ENCODE results near the gene UGT1A1. TPM values are rescaled to one million over a fixed set of nuclear protein-coding genes. Genes with fewer than 3 reads are reported as not detected.

Gene UGT1A1
- total and polyA plus RNA-seq, 9 of the 15 experiments (the other 6 are each of a cell fraction or from before 2014, with no cell fraction given): not detected

DNA sequence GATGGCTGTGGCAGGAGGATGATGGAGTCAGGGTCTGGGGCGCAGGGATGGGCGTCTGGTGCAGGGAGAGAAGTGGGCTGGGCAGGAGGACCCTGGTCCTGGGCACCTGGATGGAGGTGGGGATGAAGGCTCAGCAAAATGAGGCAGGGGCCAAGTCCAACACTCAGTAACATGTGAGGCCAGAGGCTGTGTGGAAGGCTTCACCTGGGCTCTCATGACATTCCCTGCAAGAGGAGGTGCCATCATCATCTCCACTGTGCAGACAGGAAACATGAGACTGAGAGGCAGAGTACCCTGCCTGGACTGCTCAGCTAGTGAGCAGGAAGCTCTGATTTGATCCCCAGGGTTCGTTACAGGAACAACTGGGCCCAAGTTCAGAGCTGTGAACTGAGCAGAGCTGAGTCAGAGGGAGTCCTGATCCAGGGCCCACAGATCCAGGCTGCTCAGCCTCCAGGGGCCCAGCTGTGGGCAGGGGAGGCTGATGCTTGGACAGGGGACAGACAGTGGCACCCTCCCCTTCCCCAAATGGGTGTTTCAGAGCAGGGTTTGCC lies 57.4 kb downstream of the UGT1A1 start:
- FAIRE-seq (no peak), DNase-seq (ENCODE audit: extremely low read depth in 1 of 4, low spot score in 3 of 4) (no peak), ATAC-seq (no peak)
- no peaks in the 10 kb centered on the region; the same call in 1 of the 2 replicates for H4K20me1 ChIP-seq (replicated peaks; ENCODE audit: control insufficient read depth, insufficient read depth, low read length)
- H3K36me3 ChIP-seq (ENCODE audit: control insufficient read depth, insufficient read depth, low read length): no peaks in the 10 kb centered on the region
- TF ChIP-seq ZKSCAN3 (CRISPR knock-in tag; IDR thresholded peaks at IDR 0.05) (no peak), SMARCB1 (IDR thresholded peaks at IDR 0.05; ENCODE audit: insufficient read length, low read depth) (no peak), ZBTB49 (CRISPR knock-in tag; IDR thresholded peaks at IDR 0.05; ENCODE audit: borderline replicate concordance) (no peak), NFATC3 (IDR thresholded peaks at IDR 0.05) (no peak), NR4A1 (CRISPR knock-in tag; IDR thresholded peaks at IDR 0.05) (no peak), NR4A1 (tag; IDR thresholded peaks at IDR 0.05) (no peak), TBL1XR1 (IDR thresholded peaks at IDR 0.05; ENCODE audit: low read length in 2 of 2) (no peak), ZNF263 (CRISPR knock-in tag; IDR thresholded peaks at IDR 0.05; ENCODE audit: borderline replicate concordance) (no peak), SIN3A (IDR thresholded peaks at IDR 0.05; ENCODE audit: borderline replicate concordance in 2 of 2, control insufficient read depth in 1 of 2, low read depth in 2 of 2, low read length in 2 of 2) (no peak)
- no peaks in the 10 kb centered on the region; a peak in 1 of 5 replicates for H3K4me1 ChIP-seq (replicated peaks in 1 of 2; ENCODE audit: control insufficient read depth in 2 of 2, insufficient read depth in 2 of 2, low read length in 2 of 2)
- no peaks in the 10 kb centered on the region for H3K79me2 ChIP-seq (ENCODE audit: control insufficient read depth, insufficient read depth, low read length)
- H3K9me3 ChIP-seq (replicated peaks; ENCODE audit: control insufficient read depth, insufficient read depth, low read depth, low read length): no peaks in the 10 kb centered on the region
- H2AFZ ChIP-seq (ENCODE audit: low read depth, low read length): no peak overlapping the region
- H3K9me1 ChIP-seq (ENCODE audit: control insufficient read depth, insufficient read depth, low read length): no peaks in the 10 kb centered on the region
- 10% methylated on average over 3 of the region's 3 CpGs for WGBS (ENCODE audit: insufficient coverage, low coverage, missing lambda C conversion rate)
- peaks cover 0 to 51% of the 10 kb centered on the region in 2 experiments; a peak in 4 of 5 replicates for H3K27me3 ChIP-seq (ENCODE audit: control insufficient read depth in 2 of 2, insufficient read depth in 2 of 2, low read length in 2 of 2)
- intact Hi-C loops (cut with micrococcal nuclease): no loop called here
- H3K4me3 ChIP-seq: no peak overlapping the region
- CTCF ChIA-PET (ENCODE audit: low intra/inter-chr PET ratio): no interaction called here
- no peak overlapping the region for H3K9ac ChIP-seq (ENCODE audit: insufficient read depth in 1 of 2, low read depth in 2 of 2, low read length in 2 of 2)
- no peak overlapping the region for H3K4me2 ChIP-seq (ENCODE audit: insufficient read depth, low read length)
- no peak overlapping the region for H3K27ac ChIP-seq (ENCODE audit: extremely low read depth, low read depth, low read length)
- in situ Hi-C loops (cut with MboI): no loop called here
- BruUV-seq (replicated peaks): no TSS peak
- POLR2A ChIA-PET: interaction anchor here (0.6 kb wide), 1 partner anchor 20 kb away, joined by 3 read pairs; no protein-coding TSS in a partner anchor
